Pancreas (tissue), 10 donors: ENCODE measurements around the gene FSTL4. TPM values are rescaled to one million over a fixed set of nuclear protein-coding genes. Genes with fewer than 3 reads are reported as not detected.

Experiments used
- ATAC-seq, 4 donors: fragments of 200-7000 bp; cut with Tn5 transposase; one replicate each; pipeline versions ENCODE4 v1.8.0 to v1.9.1; 2020; ENCODE audit warnings: mild to moderate bottlenecking in 4 of 4, moderate library complexity in 4 of 4
- DNase-seq, 6 donors: peaks; one replicate each; pipeline ENCODE4 v3.0.0-alpha.2; 2020
- FAIRE-seq: peaks from 2 replicates; lab custom pipeline; 2012; peaks lifted over from hg19 to GRCh38; lab: Jason Lieb, UNC
- H3K27ac ChIP-seq, 4 donors: fragments of 200-600 bp; sonication (generic); 1 replicate in 3 of 4; 2 replicates in 1 of 4; pipeline versions ENCODE4 v1.5.0 to v1.8.0; 2020
- H3K27me3 ChIP-seq, 4 donors: fragments of 200-600 bp; one replicate each; pipeline ENCODE4 v1.8.0; 2021
- H3K36me3 ChIP-seq, 3 donors: fragments of 200-600 bp; sonication (generic) in 1 of 3; one replicate each; pipeline versions ENCODE4 v1.5.0 to v1.8.0; 2020 to 2021
- H3K4me1 ChIP-seq, 3 donors: fragments of 200-600 bp; one replicate each; pipeline ENCODE4 v1.8.0; 2021
- H3K4me3 ChIP-seq, 4 donors: fragments of 200-600 bp; sonication (generic) in 2 of 4; one replicate each; pipeline versions ENCODE4 v1.5.0 to v1.8.0; 2020 to 2021
- H3K9me3 ChIP-seq, 4 donors: fragments of 200-600 bp; one replicate each; pipeline ENCODE4 v1.8.0; 2021
- WGBS, 2 donors: extraction: QIAGEN DNeasy Blood & Tissue Kit; methylation state at CpG; one replicate each; pipeline ENCODE4 v1.1.7; 2013; 5-methylcytosine and 5-hydroxymethylcytosine counted together
- intact Hi-C, 3 donors: fragments of 100-400 bp; cut with DNase I; formaldehyde crosslinking; loops; one replicate each; pipeline versions ENCODE4 v1.11.1 to v1.14.2; 2022
- polyA plus RNA-seq, 2 donors: library from polyadenylated mRNA; stranded (reverse); fragments of 200-250 nt; gene quantifications; one replicate each; pipeline ENCODE4 v1.2.3, GENCODE V29; 2013
- total RNA-seq, 6 donors: library from RNA; stranded (reverse); fragmentation: NEBNext Ultra II Directional in 4 of 6; extraction: Animal tissue kit (Norgen Biotek cat#: 25700) in 4 of 6; gene quantifications; one replicate each; pipeline versions ENCODE4 v1.2.1 to v1.2.4, GENCODE V29; 2021 to 2023
- TF ChIP-seq, protein P1 (sequence below), 4 donors: fragments of 200-600 bp; sonication (generic) in 3 of 4; IDR thresholded peaks; one replicate each; pipeline versions ENCODE4 v1.5.0 to v1.8.0; 2021; ENCODE audit warnings: antibody characterized with exemption in 4 of 4
- donor health status: healthy with polysubstance abuse.
- donor health status: DM: no; HTN: no; CAD: no; lungs with moderate emphysema.
- donor health status: DM: no; HTN: no; CAD: no.
- donor health status: control.
- donor health status: control.
- donor health status: Bipolar disorder and iron deficiency.
- donor health status: DM: yes; HTN: yes; CAD: no.
- donor health status: DM: no; HTN: no; CAD: no.
- donor health status: DM: no; HTN: no; CAD: no.
- donor health status: DM: yes; HTN: yes; CAD: no.

The FSTL4 gene
- total and polyA plus RNA-seq, 8 donors: 0.68 to 2.4 (median 1.4) TPM

DNA sequence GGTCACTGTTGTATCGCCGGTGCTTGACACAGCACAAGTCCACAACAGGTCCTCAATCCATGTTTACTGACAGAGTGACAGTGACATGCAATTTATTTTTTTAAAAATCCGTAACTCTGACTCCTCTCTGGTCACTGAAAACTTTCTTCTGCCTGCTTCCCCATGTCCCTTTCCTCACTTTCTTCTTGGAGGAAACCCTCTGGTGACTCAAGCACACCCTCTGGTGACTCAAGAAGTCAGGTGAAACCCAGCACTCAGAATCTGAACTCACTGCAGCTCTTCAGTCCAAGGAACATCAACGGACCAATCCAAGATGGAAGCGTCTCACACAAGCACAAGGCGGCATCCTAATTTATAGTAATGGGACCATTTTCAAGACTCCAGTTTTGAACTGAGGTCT lies 245.9 kb downstream of the FSTL4 start:
- H3K27ac ChIP-seq: no peak overlapping the region
- H3K9me3 ChIP-seq: no peaks in the 10 kb centered on the region
- DNase-seq (no peak), FAIRE-seq (no peak), ATAC-seq (no peak)
- H3K27me3 ChIP-seq: no peaks in the 10 kb centered on the region
- no peaks in the 10 kb centered on the region for H3K36me3 ChIP-seq
- intact Hi-C loops: no loop called here
- WGBS, 2 donors: 89 to 93% methylated on average over 6 of the region's 6 CpGs
- TF ChIP-seq, protein P1, sequence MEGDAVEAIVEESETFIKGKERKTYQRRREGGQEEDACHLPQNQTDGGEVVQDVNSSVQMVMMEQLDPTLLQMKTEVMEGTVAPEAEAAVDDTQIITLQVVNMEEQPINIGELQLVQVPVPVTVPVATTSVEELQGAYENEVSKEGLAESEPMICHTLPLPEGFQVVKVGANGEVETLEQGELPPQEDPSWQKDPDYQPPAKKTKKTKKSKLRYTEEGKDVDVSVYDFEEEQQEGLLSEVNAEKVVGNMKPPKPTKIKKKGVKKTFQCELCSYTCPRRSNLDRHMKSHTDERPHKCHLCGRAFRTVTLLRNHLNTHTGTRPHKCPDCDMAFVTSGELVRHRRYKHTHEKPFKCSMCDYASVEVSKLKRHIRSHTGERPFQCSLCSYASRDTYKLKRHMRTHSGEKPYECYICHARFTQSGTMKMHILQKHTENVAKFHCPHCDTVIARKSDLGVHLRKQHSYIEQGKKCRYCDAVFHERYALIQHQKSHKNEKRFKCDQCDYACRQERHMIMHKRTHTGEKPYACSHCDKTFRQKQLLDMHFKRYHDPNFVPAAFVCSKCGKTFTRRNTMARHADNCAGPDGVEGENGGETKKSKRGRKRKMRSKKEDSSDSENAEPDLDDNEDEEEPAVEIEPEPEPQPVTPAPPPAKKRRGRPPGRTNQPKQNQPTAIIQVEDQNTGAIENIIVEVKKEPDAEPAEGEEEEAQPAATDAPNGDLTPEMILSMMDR (IDR thresholded peaks at IDR 0.05): no peak
- H3K4me1 ChIP-seq: no peaks in the 10 kb centered on the region
- H3K4me3 ChIP-seq: no peak overlapping the region

DNA sequence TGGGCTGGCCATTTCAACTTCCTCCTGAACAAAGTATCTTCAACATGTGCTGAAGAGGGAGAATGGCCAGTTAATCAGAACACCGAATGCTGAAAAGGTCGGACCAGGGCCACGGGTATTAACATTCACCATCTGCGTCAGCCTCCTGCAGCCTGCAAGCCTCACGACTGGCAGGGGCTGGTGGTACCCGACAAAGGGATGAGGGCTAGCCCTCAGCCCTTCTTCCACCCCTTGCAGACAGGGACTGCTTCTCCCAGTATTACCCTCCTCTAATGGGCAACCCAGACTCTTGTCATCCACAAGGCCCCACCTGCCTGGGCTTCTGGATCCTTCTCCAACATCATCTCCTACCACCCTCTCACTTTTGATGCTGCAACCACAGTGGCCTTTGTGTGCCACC lies 246.6 kb downstream of the FSTL4 start:
- Histone ChIP-seq H3K36me3 (no peaks in the 10 kb centered on the region), H3K4me3 (no peak overlapping the region), H3K27ac (no peak overlapping the region), H3K27me3 (no peaks in the 10 kb centered on the region), H3K9me3 (no peaks in the 10 kb centered on the region), H3K4me1 (no peaks in the 10 kb centered on the region)
- ATAC-seq: no peak
- DNase-seq: no peak
- FAIRE-seq: no peak
- 72 to 75% methylated on average over 6 of the region's 6 CpGs for WGBS, 2 donors
- intact Hi-C loops: no loop called here
- TF ChIP-seq, protein P1 (IDR thresholded peaks at IDR 0.05): no peak

DNA sequence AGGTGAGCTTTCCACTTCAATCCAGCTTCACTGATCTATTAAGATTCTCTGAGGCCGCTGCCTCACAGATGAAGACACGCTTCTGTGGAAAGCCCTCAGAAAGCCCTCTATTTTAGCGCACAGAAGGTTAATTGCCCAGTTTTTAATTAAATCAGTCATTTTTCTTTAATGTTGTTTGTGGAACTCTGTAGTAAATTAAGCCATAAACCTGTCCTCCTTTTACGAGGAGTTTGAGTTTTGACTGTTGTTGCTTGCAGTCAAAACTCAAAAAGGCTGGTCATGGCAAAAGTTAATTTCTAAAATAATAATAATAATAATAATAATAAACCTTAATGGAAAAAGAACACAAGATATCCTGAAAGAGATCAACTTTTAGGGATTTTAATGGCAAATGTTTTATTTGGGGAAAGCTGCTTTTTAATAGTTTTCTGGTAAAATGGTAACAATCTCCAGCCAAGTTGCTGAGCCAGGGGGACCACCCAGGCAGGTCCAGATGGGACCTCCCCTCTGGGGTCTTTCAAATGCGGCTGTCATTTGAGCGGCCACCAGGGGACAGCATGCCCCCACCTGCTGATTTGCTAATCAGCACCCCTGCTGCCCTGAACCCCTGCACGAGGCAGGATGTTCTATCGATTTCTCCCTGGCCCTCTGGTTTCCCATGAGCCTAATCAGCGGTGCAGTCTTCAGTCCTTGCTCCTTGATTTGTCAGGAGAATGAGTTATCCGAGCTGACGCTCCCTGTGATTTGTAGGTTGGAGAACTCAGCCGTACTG lies 247.2 kb downstream of the FSTL4 start:
- no peak for ATAC-seq
- TF ChIP-seq, protein P1 (IDR thresholded peaks at IDR 0.05): no peak
- H3K27me3 ChIP-seq: no peaks in the 10 kb centered on the region
- no peak overlapping the region for H3K27ac ChIP-seq
- no peaks in the 10 kb centered on the region for H3K9me3 ChIP-seq
- H3K4me1 ChIP-seq: no peaks in the 10 kb centered on the region
- intact Hi-C loops: no loop called here
- H3K36me3 ChIP-seq: no peaks in the 10 kb centered on the region
- 61% methylated on average over 12 of the region's 12 CpGs for WGBS, 2 donors
- DNase-seq: no peak
- H3K4me3 ChIP-seq: no peak overlapping the region
- no peak for FAIRE-seq

DNA sequence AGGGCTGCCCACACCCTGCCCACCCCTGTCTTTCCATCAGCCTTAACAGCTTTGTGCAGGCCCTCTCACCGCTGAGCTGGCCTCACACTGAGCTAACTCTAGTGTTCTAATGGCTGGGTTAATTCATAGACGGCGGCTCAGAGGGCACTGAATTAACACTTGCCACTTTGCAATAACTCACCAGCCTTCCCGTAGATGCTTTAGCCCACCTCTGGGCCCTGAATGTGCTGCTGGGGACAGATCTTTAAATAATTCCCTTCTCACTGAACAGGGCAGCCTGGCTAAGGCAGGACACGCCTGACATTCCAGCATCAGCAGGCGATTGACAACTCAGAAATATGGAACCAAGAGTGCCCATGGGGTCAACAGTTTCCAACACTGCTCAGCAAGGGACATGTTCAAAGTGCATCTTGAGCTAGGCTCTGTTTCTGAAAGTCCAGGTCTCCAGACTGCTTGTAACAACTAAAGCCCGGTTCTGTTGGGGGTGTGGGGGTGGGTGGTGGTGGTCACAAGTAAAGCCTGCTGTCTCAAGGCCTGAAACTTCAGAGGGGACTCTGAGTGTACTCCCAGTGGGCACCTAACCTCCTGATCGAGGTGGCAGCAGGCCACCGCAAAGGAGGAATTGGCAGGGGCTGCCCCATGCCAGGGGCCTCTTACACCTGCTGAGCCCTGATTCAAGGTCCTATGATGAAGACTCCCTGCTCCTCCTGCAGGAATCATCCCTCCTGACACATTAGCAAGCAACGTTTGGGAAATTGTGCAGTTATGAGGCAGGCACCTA lies 248.3 kb downstream of the FSTL4 start:
- TF ChIP-seq, protein P1 (IDR thresholded peaks at IDR 0.05): no peak
- Histone ChIP-seq H3K27ac (no peak overlapping the region), H3K36me3 (no peaks in the 10 kb centered on the region), H3K9me3 (no peaks in the 10 kb centered on the region), H3K4me3 (no peak overlapping the region), H3K27me3 (no peaks in the 10 kb centered on the region), H3K4me1 (no peaks in the 10 kb centered on the region)
- WGBS, 2 donors: 81 to 84% methylated on average over 10 of the region's 10 CpGs
- intact Hi-C loops: no loop called here
- ATAC-seq: no peak
- no peak for FAIRE-seq
- no peak for DNase-seq

DNA sequence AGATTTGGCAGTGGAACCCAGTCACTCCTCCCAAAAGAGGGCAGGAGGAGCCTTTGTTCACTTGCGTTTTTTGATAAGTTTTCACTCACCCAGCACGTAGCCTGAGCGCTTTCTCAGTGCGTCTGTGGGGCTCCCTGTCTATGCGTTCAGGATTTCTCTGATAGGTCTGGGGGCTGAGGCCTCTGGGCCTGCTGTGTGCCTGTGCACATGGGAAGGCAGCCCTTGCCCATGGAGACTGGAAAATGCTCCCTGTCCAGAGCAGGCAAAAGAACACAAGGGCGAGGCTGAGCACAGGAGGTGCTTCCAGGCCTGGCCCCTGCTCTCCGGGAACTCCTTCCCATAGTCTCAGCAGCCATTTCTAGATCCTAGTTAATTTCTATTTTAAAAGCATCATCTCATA lies 249.9 kb downstream of the FSTL4 start:
- WGBS, 2 donors: 89% methylated on average over 7 of the region's 7 CpGs
- intact Hi-C loops: no loop called here
- ATAC-seq: no peak
- no peaks in the 10 kb centered on the region for H3K9me3 ChIP-seq
- no peaks in the 10 kb centered on the region for H3K27me3 ChIP-seq
- no peak for FAIRE-seq
- no peaks in the 10 kb centered on the region for H3K4me1 ChIP-seq
- H3K4me3 ChIP-seq: no peak overlapping the region
- TF ChIP-seq, protein P1 (IDR thresholded peaks at IDR 0.05): no peak
- DNase-seq: no peak
- no peaks in the 10 kb centered on the region for H3K36me3 ChIP-seq
- H3K27ac ChIP-seq: no peak overlapping the region
